ENCODE measurements around the gene ANAPC16.

DNA sequence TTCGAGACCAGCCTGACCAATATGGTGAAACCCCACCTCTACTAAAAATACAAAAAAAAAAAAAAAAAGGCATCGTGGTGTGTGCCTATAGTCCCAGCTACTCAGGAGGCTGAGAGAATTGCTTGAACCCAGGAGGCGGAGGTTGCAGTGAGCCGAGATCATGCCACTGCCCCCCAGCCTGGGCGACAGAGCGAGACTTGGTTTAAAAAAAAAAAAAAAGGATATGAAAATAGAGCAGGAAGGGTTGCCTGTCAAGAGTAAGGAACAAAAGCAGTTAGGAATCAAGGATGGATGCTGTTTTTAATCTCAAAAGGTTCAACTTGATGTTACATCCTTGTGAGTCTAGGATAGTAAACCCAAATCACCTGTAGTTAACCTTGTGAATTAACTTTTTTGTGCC, 12.0 kb downstream of the ANAPC16 start:
- TF ChIP-seq POLR2A (IDR thresholded peaks at IDR 0.05; ENCODE audit: low read depth, low read length) (no peak), MXI1 (IDR thresholded peaks at IDR 0.05; ENCODE audit: borderline replicate concordance, low read depth, low read length) (no peak), MAZ (IDR thresholded peaks at IDR 0.05; ENCODE audit: borderline replicate concordance, low read depth, low read length) (no peak), RCOR1 (IDR thresholded peaks at IDR 0.05; ENCODE audit: insufficient replicate concordance, low read length) (no peak)
- TF ChIP-seq, protein P1, sequence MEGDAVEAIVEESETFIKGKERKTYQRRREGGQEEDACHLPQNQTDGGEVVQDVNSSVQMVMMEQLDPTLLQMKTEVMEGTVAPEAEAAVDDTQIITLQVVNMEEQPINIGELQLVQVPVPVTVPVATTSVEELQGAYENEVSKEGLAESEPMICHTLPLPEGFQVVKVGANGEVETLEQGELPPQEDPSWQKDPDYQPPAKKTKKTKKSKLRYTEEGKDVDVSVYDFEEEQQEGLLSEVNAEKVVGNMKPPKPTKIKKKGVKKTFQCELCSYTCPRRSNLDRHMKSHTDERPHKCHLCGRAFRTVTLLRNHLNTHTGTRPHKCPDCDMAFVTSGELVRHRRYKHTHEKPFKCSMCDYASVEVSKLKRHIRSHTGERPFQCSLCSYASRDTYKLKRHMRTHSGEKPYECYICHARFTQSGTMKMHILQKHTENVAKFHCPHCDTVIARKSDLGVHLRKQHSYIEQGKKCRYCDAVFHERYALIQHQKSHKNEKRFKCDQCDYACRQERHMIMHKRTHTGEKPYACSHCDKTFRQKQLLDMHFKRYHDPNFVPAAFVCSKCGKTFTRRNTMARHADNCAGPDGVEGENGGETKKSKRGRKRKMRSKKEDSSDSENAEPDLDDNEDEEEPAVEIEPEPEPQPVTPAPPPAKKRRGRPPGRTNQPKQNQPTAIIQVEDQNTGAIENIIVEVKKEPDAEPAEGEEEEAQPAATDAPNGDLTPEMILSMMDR (conservative IDR thresholded peaks at IDR 0.05; ENCODE audit: low read depth, low read length), result no peak
